ENCODE data around the gene TRIM29. TPM values are rescaled to one million over a fixed set of nuclear protein-coding genes. Genes with fewer than 3 reads are reported as not detected.

Gene TRIM29
- total RNA-seq, 2 donors from 2014 or later = 0.26 to 6.3 TPM

DNA sequence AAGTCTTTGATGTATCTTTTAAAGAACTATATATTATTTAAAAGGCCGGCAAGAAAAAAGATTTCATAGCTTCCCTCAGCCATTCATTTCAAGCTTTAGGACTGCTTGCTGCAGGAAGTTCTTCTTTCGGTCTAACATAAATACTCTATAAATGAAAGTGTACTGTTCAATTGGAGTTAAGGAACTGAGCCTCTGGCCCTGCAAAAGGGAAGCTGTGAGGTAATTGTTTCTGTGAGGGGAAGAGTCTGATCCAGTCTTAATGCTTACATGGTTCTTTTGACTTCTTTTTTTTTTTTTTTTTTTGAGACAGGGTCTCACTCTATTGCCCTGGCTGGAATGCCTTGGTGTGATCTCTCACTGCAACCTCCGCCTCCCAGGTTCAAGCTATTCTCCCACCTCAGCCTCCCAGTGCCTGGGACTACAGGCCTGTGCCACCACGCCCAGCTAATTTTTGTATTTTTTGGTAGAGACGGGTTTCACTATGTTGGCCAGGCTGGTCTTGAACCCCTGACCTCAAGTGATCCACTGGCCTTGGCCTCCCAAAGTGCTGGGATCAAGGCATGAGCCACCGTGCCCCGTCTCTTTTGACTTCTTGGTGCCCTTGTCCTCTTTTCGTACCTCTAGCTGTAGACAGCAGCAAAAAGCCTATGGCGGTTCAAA is 4.7 kb upstream of the TRIM29 start:
- Histone ChIP-seq H3K27ac (no peak overlapping the region), H3K9me3 (no peaks in the 10 kb centered on the region), H3K36me3 (replicated peaks in 1 of 2; ENCODE audit: insufficient read depth in 1 of 2, low read depth in 2 of 2) (no peaks in the 10 kb centered on the region), H3K4me1 (no peaks in the 10 kb centered on the region), H3K27me3 (no peaks in the 10 kb centered on the region), H3K4me3 (no peak overlapping the region)
- ATAC-seq (no peak), DNase-seq (no peak)
- TF ChIP-seq POLR2A (IDR thresholded peaks at IDR 0.05) = no peak
- TF ChIP-seq, protein P1, sequence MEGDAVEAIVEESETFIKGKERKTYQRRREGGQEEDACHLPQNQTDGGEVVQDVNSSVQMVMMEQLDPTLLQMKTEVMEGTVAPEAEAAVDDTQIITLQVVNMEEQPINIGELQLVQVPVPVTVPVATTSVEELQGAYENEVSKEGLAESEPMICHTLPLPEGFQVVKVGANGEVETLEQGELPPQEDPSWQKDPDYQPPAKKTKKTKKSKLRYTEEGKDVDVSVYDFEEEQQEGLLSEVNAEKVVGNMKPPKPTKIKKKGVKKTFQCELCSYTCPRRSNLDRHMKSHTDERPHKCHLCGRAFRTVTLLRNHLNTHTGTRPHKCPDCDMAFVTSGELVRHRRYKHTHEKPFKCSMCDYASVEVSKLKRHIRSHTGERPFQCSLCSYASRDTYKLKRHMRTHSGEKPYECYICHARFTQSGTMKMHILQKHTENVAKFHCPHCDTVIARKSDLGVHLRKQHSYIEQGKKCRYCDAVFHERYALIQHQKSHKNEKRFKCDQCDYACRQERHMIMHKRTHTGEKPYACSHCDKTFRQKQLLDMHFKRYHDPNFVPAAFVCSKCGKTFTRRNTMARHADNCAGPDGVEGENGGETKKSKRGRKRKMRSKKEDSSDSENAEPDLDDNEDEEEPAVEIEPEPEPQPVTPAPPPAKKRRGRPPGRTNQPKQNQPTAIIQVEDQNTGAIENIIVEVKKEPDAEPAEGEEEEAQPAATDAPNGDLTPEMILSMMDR (IDR thresholded peaks at IDR 0.05) = no peak
- intact Hi-C loops (cut with DNase I) = no loop called here
- WGBS, 2 donors = 90 to 93% methylated on average over 9 of the region's 9 CpGs

DNA sequence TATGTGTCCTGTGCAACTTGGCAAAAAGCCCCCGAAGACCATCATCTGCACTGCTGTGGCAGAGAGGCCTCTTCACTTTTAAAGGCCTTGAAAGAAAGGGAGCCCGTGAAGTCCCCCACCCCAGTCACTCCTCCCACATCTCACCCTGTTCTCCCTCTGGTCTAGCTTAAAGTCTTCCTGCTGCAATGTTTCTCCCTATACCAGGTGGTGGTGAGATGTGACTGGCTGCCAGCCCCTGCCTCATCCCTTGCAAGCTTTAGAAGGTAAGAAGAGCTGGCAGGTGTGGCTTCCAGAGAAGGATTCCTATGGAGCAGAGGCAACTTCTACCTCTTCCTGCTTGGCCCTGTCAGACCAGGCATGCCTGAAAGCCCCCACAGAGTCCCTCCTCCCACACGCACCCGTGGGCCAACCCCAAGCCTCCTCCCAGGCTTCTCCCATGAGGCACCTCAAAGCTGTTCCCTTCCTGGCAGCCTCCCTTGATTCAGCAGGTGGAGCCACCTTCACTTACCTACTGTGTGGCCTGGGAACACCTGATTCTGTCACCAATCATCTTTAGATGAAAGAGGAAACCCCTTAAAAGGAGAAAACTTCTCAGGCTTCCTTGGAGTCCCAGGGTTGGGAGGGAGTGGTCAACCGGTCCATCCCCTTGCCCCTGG is 4.0 kb upstream of the TRIM29 start:
- intact Hi-C loops (cut with DNase I) = no loop called here
- Histone ChIP-seq H3K4me1 (no peaks in the 10 kb centered on the region), H3K27ac (no peak overlapping the region), H3K27me3 (no peaks in the 10 kb centered on the region), H3K4me3 (no peak overlapping the region), H3K9me3 (no peaks in the 10 kb centered on the region), H3K36me3 (replicated peaks in 1 of 2; ENCODE audit: insufficient read depth in 1 of 2, low read depth in 2 of 2) (no peaks in the 10 kb centered on the region)
- peak in 1 of 4 donors; percentile 7 for DNase-seq
- no peak for TF ChIP-seq POLR2A (IDR thresholded peaks at IDR 0.05)
- TF ChIP-seq, protein P1 (IDR thresholded peaks at IDR 0.05) = no peak
- WGBS, 2 donors = 65 to 86% methylated on average over 4 to 5 of the region's 5 CpGs
- no peak for ATAC-seq

DNA sequence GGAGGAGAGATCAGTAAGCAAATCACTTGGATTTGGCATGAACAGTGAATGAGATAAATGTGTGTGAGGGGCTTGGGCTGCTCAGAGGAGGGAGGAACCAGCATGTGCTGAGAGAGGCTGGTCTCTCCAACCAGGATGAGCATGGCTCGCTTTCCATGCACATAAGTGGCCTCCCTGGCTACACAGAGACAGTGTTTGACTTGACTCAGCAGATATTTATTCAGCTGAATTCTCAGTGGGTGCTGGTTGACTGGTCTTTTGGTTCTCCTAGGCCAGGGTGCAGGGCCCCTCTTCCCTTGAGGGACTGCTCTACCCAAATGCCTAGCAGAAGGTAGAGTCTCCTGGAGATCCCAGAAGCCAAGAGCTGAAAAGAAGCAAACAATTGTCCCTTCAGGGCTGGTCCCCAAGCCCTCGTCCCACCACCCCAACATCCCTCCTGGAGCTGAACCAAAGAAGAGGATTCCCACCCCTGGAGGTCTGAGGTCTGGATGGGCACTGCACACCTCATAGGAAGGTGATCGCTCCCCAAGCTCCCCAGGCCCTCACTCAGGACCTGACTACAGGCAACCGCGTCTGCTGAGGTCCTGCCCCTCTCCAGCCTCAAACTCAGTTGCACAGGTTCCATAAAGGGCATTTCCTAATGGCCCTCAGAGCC is 3.3 kb upstream of the TRIM29 start:
- no peaks in the 10 kb centered on the region for H3K27me3 ChIP-seq
- intact Hi-C loops (cut with DNase I) = no loop called here

DNA sequence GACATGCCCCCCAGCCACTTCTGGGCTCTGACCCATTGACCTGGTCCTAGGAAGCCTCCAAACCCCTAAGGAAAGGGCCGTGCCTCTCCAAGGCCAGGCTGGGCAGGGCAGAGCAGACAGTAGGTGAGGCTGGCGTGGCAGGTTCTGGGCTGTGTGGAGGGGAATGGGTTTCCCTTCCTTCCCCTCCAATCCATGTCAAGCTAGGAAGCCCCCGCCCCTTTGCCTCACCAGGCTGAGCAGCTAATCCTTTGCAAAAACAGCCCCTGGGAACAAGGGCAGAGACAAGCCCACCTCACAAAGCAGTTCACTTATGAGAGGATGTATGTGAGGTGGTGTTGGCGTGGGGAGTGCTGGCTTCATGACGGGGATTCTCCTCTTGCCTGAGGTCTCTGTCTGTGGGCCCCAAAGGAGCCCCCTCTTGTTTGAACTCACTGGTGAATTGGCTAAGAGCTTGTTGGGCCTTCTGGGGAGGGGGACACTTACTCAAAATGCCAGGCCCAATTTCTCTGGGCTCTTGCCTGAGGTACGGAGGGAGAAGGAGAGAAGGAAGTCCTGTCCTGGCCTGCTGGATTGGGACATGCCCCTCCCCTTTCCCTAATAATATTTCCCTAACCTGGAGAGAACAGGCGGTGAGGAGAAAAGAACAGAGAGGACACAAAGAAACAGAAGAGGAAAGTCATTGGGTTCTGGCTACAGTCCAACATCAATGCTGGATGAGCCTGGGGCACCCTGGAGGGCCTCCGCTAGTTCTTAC is 1.6 kb upstream of the TRIM29 start:
- Histone ChIP-seq H3K4me3 (no peak overlapping the region), H3K27me3 (no peaks in the 10 kb centered on the region), H3K27ac (no peak overlapping the region), H3K4me1 (no peaks in the 10 kb centered on the region), H3K9me3 (no peaks in the 10 kb centered on the region), H3K36me3 (replicated peaks in 1 of 2; ENCODE audit: insufficient read depth in 1 of 2, low read depth in 2 of 2) (no peaks in the 10 kb centered on the region)
- peak in 1 of 4 donors; percentile 3 for DNase-seq
- TF ChIP-seq, protein P1 (IDR thresholded peaks at IDR 0.05) = no peak
- no peak for TF ChIP-seq POLR2A (IDR thresholded peaks at IDR 0.05)
- no peak for ATAC-seq
- intact Hi-C loops (cut with DNase I) = no loop called here
- WGBS, 2 donors = 78 to 81% methylated on average over 3 to 8 of the region's 8 CpGs

More for the DNA sequence above, 3.3 kb upstream of the TRIM29 start:
- DNase-seq (peak in 1 of 4 donors; percentile 9), ATAC-seq (no peak)
- 68 to 88% methylated on average over 4 to 5 of the region's 5 CpGs for WGBS, 2 donors
- H3K4me3 ChIP-seq = no peak overlapping the region
- H3K4me1 ChIP-seq = no peaks in the 10 kb centered on the region
- TF ChIP-seq POLR2A (IDR thresholded peaks at IDR 0.05) = no peak
- TF ChIP-seq, protein P1 (IDR thresholded peaks at IDR 0.05) = no peak
- no peaks in the 10 kb centered on the region for H3K36me3 ChIP-seq (replicated peaks in 1 of 2; ENCODE audit: insufficient read depth in 1 of 2, low read depth in 2 of 2)
- no peak overlapping the region for H3K27ac ChIP-seq
- H3K9me3 ChIP-seq = no peaks in the 10 kb centered on the region
